Transverse colon (tissue), 4 donors: ENCODE measurements around the gene SPESP1.

ENCODE experiments used
- CTCF ChIP-seq, 5 experiments: fragments of 200-600 bp in 3 of 5; fragments of 450-650 bp in 2 of 5; sonication (generic) in 3 of 5; IDR thresholded peaks; 1 replicate in 2 of 5; 2 replicates in 3 of 5; pipeline ENCODE4 v1.5.1; 2016 to 2017; ENCODE audit warnings: antibody characterized with exemption in 5 of 5, inconsistent platforms in 3 of 5, mild to moderate bottlenecking in 2 of 5, moderate library complexity in 1 of 5
- EP300 ChIP-seq: sonication (generic); formaldehyde crosslinking; IDR thresholded peaks from one replicate; pipeline ENCODE4 v1.6.1; 2017; ENCODE audit warnings: antibody characterized with exemption, low read depth
- POLR2A ChIP-seq: fragments of 450-650 bp; IDR thresholded peaks from one replicate; pipeline ENCODE4 v1.6.1; 2016; ENCODE audit warnings: antibody characterized with exemption, mild to moderate bottlenecking, moderate library complexity
- POLR2AphosphoS5 ChIP-seq, 3 donors: sonication (generic); formaldehyde crosslinking; IDR thresholded peaks; one replicate each; pipeline ENCODE4 v1.6.1; 2016; ENCODE audit warnings: antibody characterized with exemption in 3 of 3

- no peak for TF ChIP-seq POLR2A
- no peak for TF ChIP-seq CTCF (IDR thresholded peaks at IDR 0.05)
- TF ChIP-seq POLR2AphosphoS5 (IDR thresholded peaks at IDR 0.05), result no peak
- TF ChIP-seq EP300, result no peak
Measured at GRCh38 chr15:68935400-68935937, 5.1 kb downstream of the SPESP1 start.
